ENCODE measurements around the gene SCLY. TPM values are rescaled to one million over a fixed set of nuclear protein-coding genes. Genes with fewer than 3 reads are reported as not detected.
A peak's percentile ranks its signal among the peaks of the same experiment; 100 is the strongest.

The SCLY gene
- total RNA-seq, 1 experiment from 2014 or later: 69.9 TPM

DNA sequence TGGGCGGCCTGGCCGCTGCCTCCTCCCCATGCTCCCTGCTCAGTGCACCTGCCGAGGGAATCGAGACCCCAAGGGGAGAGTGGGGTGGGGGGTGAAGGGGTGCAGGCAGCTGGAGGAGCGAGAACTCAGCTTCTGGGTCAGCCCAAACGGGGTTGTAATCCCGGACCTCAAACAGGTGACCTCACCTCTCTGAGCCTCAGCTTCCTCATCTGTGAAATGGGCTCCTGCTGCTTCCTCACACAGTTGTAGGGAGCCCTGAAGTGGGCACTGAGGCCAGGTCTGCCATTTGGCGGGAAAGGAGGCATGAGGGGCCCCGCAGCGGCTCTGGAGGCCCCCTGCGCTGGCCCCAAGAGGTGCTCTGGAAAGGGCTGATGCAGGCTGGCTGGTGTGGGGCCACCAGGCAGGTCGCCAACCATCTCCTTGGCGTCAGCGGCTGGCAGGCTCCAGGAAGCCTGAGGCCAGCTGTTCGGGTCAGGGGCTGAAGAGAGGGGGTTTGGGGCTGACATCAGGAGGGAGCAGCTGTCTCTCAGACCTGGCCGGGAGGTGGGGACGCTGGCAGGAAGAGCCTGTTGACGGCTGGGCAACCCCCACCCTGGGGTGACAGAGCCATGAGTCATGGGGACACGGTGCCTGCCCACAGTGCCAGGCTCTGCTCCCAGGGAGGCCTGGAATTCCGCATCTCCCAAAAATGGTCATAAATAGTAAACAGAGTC is 82.6 kb downstream of the SCLY start:
- ChIA-PET CTCF (no interaction called here), POLR2A (ENCODE audit: low non-redundant PET) (no interaction called here)
- no TSS peak for BruUV-seq (replicated peaks)
- H3K4me3 ChIP-seq (ENCODE audit: low read depth, low read length, poor library complexity, severe bottlenecking): no peak overlapping the region
- TF ChIP-seq, protein P1, sequence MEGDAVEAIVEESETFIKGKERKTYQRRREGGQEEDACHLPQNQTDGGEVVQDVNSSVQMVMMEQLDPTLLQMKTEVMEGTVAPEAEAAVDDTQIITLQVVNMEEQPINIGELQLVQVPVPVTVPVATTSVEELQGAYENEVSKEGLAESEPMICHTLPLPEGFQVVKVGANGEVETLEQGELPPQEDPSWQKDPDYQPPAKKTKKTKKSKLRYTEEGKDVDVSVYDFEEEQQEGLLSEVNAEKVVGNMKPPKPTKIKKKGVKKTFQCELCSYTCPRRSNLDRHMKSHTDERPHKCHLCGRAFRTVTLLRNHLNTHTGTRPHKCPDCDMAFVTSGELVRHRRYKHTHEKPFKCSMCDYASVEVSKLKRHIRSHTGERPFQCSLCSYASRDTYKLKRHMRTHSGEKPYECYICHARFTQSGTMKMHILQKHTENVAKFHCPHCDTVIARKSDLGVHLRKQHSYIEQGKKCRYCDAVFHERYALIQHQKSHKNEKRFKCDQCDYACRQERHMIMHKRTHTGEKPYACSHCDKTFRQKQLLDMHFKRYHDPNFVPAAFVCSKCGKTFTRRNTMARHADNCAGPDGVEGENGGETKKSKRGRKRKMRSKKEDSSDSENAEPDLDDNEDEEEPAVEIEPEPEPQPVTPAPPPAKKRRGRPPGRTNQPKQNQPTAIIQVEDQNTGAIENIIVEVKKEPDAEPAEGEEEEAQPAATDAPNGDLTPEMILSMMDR (conservative IDR thresholded peaks at IDR 0.05; ENCODE audit: low read depth, low read length): no peak
- no peak for TF ChIP-seq EZH2 (IDR thresholded peaks at IDR 0.05; ENCODE audit: borderline replicate concordance, low read depth, low read length, poor library complexity, severe bottlenecking)
- no peak overlapping the region for H3K27ac ChIP-seq (ENCODE audit: low read depth, low read length, poor library complexity, severe bottlenecking)
- H3K9me3 ChIP-seq (ENCODE audit: low read depth, low read length, poor library complexity, severe bottlenecking): no peaks in the 10 kb centered on the region
- intact Hi-C loops (cut with micrococcal nuclease; ENCODE audit: unreplicated experiment): no loop called here
- no peaks in the 10 kb centered on the region for H3K27me3 ChIP-seq (replicated peaks; ENCODE audit: insufficient read depth, low read depth, low read length, poor library complexity)
- H3K4me1 ChIP-seq (ENCODE audit: insufficient read depth, low read length, poor library complexity, severe bottlenecking): no peaks in the 10 kb centered on the region
- H3K36me3 ChIP-seq (ENCODE audit: insufficient read depth, low read length, poor library complexity, severe bottlenecking): no peaks in the 10 kb centered on the region
- DNase-seq (ENCODE audit: low spot score): no peak

GRCh38 chr2:238144262-238144661 is 83.5 kb downstream of the SCLY start:
- TF ChIP-seq, protein P1 (conservative IDR thresholded peaks at IDR 0.05; ENCODE audit: low read depth, low read length): no peak
- no peak for TF ChIP-seq EZH2 (IDR thresholded peaks at IDR 0.05; ENCODE audit: borderline replicate concordance, low read depth, low read length, poor library complexity, severe bottlenecking)
- no peaks in the 10 kb centered on the region for H3K9me3 ChIP-seq (ENCODE audit: low read depth, low read length, poor library complexity, severe bottlenecking)
- no peaks in the 10 kb centered on the region for H3K4me1 ChIP-seq (ENCODE audit: insufficient read depth, low read length, poor library complexity, severe bottlenecking)
- no peak overlapping the region for H3K27ac ChIP-seq (ENCODE audit: low read depth, low read length, poor library complexity, severe bottlenecking)
- peak; percentile 32 for DNase-seq (ENCODE audit: low spot score)
- POLR2A ChIA-PET (ENCODE audit: low non-redundant PET): no interaction called here
- BruUV-seq (replicated peaks): no TSS peak
- H3K36me3 ChIP-seq (ENCODE audit: insufficient read depth, low read length, poor library complexity, severe bottlenecking): no peaks in the 10 kb centered on the region
- H3K27me3 ChIP-seq (replicated peaks; ENCODE audit: insufficient read depth, low read depth, low read length, poor library complexity): no peaks in the 10 kb centered on the region
- CTCF ChIA-PET: no interaction called here
- intact Hi-C loops (cut with micrococcal nuclease; ENCODE audit: unreplicated experiment): no loop called here
- no peak overlapping the region for H3K4me3 ChIP-seq (ENCODE audit: low read depth, low read length, poor library complexity, severe bottlenecking)

GRCh38 chr2:238145046-238145445 is 84.2 kb downstream of the SCLY start:
- Histone ChIP-seq H3K9me3 (ENCODE audit: low read depth, low read length, poor library complexity, severe bottlenecking) (no peaks in the 10 kb centered on the region), H3K4me1 (ENCODE audit: insufficient read depth, low read length, poor library complexity, severe bottlenecking) (no peaks in the 10 kb centered on the region), H3K36me3 (ENCODE audit: insufficient read depth, low read length, poor library complexity, severe bottlenecking) (no peaks in the 10 kb centered on the region), H3K27ac (ENCODE audit: low read depth, low read length, poor library complexity, severe bottlenecking) (no peak overlapping the region), H3K4me3 (ENCODE audit: low read depth, low read length, poor library complexity, severe bottlenecking) (no peak overlapping the region), H3K27me3 (replicated peaks; ENCODE audit: insufficient read depth, low read depth, low read length, poor library complexity) (no peaks in the 10 kb centered on the region)
- ChIA-PET CTCF (interaction anchor here (0.6 kb wide), 1 partner anchor 73 kb away, joined by 3 read pairs; no protein-coding TSS in a partner anchor), POLR2A (ENCODE audit: low non-redundant PET) (no interaction called here)
- TF ChIP-seq EZH2 (IDR thresholded peaks at IDR 0.05; ENCODE audit: borderline replicate concordance, low read depth, low read length, poor library complexity, severe bottlenecking): no peak
- TF ChIP-seq, protein P1 (conservative IDR thresholded peaks at IDR 0.05; ENCODE audit: low read depth, low read length): no peak
- intact Hi-C loops (cut with micrococcal nuclease; ENCODE audit: unreplicated experiment): no loop called here
- DNase-seq (ENCODE audit: low spot score): no peak
- BruUV-seq (replicated peaks): no TSS peak
